ENCODE data around the gene SLC16A6.

DNA sequence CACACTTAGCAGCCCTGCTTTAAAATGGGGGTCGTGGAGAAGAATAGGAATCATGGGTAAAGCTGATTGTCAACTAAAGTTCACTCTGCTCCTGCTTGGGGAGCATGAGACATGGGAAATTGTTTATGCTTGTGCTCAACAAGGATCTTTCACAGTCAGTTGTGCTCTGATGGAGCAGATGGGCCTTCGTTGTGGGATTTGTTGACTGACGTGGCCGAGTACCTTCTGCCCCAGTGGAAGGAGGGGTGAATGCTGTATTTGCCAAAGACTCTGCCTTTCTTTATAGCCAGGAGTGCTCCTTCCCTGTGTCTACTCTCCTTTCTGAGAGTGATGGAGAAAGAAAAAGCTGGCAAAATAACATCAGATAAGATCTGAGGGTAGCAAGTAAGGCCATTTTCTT is 11.7 kb upstream of the SLC16A6 start:
- TF ChIP-seq CTCF (IDR thresholded peaks at IDR 0.05; ENCODE audit: low read length) (no peak), EZH2 (optimal IDR thresholded peaks at IDR 0.05; ENCODE audit: low read depth, low read length) (no peak)

All from MM.1S (cell line).